ENCODE measurements around the gene IL1R2.

- TF ChIP-seq EZH2 (IDR thresholded peaks at IDR 0.05; ENCODE audit: low read depth, low read length, severe bottlenecking) (no peak), CBX5 (IDR thresholded peaks at IDR 0.05; ENCODE audit: low read depth, low read length) (no peak), SRF (IDR thresholded peaks at IDR 0.05; ENCODE audit: low read depth, low read length) (no peak), KDM1A (IDR thresholded peaks at IDR 0.05; ENCODE audit: borderline replicate concordance, low read length) (no peak), TCF12 (IDR thresholded peaks at IDR 0.05; ENCODE audit: low read depth, low read length) (no peak)
Observed at GRCh38 chr2:102006886-102007278, 15.1 kb downstream of the IL1R2 start.
